ENCODE measurements around the gene TAF15. TPM values are rescaled to one million over a fixed set of nuclear protein-coding genes. Genes with fewer than 3 reads are reported as not detected.

The TAF15 gene
- total RNA-seq, 1 experiment from 2014 or later = 20.3 TPM

GRCh38 chr17:35870906-35871819 is 61.9 kb downstream of the TAF15 start:
- DNase-seq (ENCODE audit: low spot score) = no peak

- DNase-seq (ENCODE audit: low spot score) = no peak
Observed at GRCh38 chr17:35872196-35872980, 63.1 kb downstream of the TAF15 start.

GRCh38 chr17:35875072-35875799 is 66.0 kb downstream of the TAF15 start:
- DNase-seq (ENCODE audit: low spot score) = no peak

GRCh38 chr17:35875800-35876139 is 66.5 kb downstream of the TAF15 start:
- no peak for DNase-seq (ENCODE audit: low spot score)

GRCh38 chr17:35876534-35876933 is 67.2 kb downstream of the TAF15 start:
- DNase-seq (ENCODE audit: low spot score) = no peak

GRCh38 chr17:35877345-35878029 is 68.2 kb downstream of the TAF15 start:
- DNase-seq (ENCODE audit: low spot score) = no peak

GRCh38 chr17:35878361-35878760 is 69.1 kb downstream of the TAF15 start:
- DNase-seq (ENCODE audit: low spot score) = no peak

- DNase-seq (ENCODE audit: low spot score) = no peak
Observed at GRCh38 chr17:35879773-35880654, 70.7 kb downstream of the TAF15 start, which contains the start of gene CCL5. Gene CCL5, minus strand, starts transcription at chr17:35880360.

GRCh38 chr17:35889241-35889640 is 80.0 kb downstream of the TAF15 start:
- DNase-seq (ENCODE audit: low spot score) = no peak

GRCh38 chr17:35889818-35890773 is 80.8 kb downstream of the TAF15 start:
- peak; percentile 45 for DNase-seq (ENCODE audit: low spot score)

GRCh38 chr17:35890774-35891155 is 81.5 kb downstream of the TAF15 start:
- no peak for DNase-seq (ENCODE audit: low spot score)

GRCh38 chr17:35891269-35891668 is 82.0 kb downstream of the TAF15 start:
- DNase-seq (ENCODE audit: low spot score) = no peak

- DNase-seq (ENCODE audit: low spot score) = no peak
Observed at GRCh38 chr17:35892091-35893035, 83.1 kb downstream of the TAF15 start.

- DNase-seq (ENCODE audit: low spot score) = no peak
Observed at GRCh38 chr17:35893751-35894150, 84.5 kb downstream of the TAF15 start.

- no peak for DNase-seq (ENCODE audit: low spot score)
Observed at GRCh38 chr17:35894206-35894605, 84.9 kb downstream of the TAF15 start.

- no peak for DNase-seq (ENCODE audit: low spot score)
Observed at GRCh38 chr17:35895636-35896587, 86.6 kb downstream of the TAF15 start.
